ENCODE measurements around the gene INTS11. TPM values are rescaled to one million over a fixed set of nuclear protein-coding genes. Genes with fewer than 3 reads are reported as not detected.

Gene INTS11
- total RNA-seq, 1 experiment from 2014 or later, result 161 TPM

- peak overlapping the region; percentile 76 for H3K9ac ChIP-seq (ENCODE audit: low read length)
- CTCF ChIA-PET, result interaction anchor here (1.3 kb wide), 1 partner anchor 30 kb away, joined by 3 read pairs; the partner anchor contains the start of gene AURKAIP1
Observed at GRCh38 chr1:1345384-1345783, 20.9 kb upstream of the INTS11 start.

More at GRCh38 chr1:1345384-1345783, 20.9 kb upstream of the INTS11 start:
- H2AFZ ChIP-seq (ENCODE audit: low read depth, low read length, poor library complexity, severe bottlenecking), result no peak overlapping the region
- peaks cover 41 to 56% of the 10 kb centered on the region in 2 experiments for H3K4me1 ChIP-seq (ENCODE audit: control insufficient read depth in 1 of 2, insufficient read depth in 2 of 2, low read length in 2 of 2)
- H3K79me2 ChIP-seq (ENCODE audit: insufficient read depth, low read length), result peaks cover 82% of the 10 kb centered on the region
- peak overlapping the region; percentile 96 for H3K4me2 ChIP-seq (ENCODE audit: low read length)
- no peaks in the 10 kb centered on the region for H3K9me2 ChIP-seq (ENCODE audit: insufficient read depth)
- BruUV-seq (replicated peaks), result no TSS peak
- H4K20me1 ChIP-seq (ENCODE audit: insufficient read depth), result no peaks in the 10 kb centered on the region
- DNase-seq (ENCODE audit: low read depth, low spot score) (no peak), ATAC-seq (peak; percentile 8)
- peak overlapping the region; percentile 100 for H3K27ac ChIP-seq (ENCODE audit: low read depth, low read length)
- peaks cover 2 to 17% of the 10 kb centered on the region in 2 experiments; a peak in 3 of 4 replicates for H3K36me3 ChIP-seq (ENCODE audit: control insufficient read depth in 1 of 2, insufficient read depth in 2 of 2, low read length in 2 of 2)
- TF ChIP-seq CBX3 (IDR thresholded peaks at IDR 0.05; ENCODE audit: low read depth) (no peak), CTCF (IDR thresholded peaks at IDR 0.05 in 2 of 3, conservative IDR thresholded peaks at IDR 0.05 in 1 of 3; ENCODE audit: borderline replicate concordance in 1 of 3, insufficient read depth in 1 of 3, low read depth in 2 of 3, low read length in 2 of 3) (0 out of 6 replicates have a peak, but pooled peaks of 1 of the 3 experiments have one; percentile 6)
- ChIA-PET POLR2A (no interaction called here), RAD21 (ENCODE audit: low non-redundant PET in 1 of 2, low total read pairs in 2 of 2, uncharacterized antibody in 2 of 2, unreplicated experiment in 2 of 2) (no interaction called here)
- H3K27me3 ChIP-seq (ENCODE audit: insufficient read depth, low read length), result no peaks in the 10 kb centered on the region
- intact Hi-C loops (cut with micrococcal nuclease), result loop anchor here (2.0 to 10.0 kb wide), 4 partner anchors 29 to 273 kb away; partner anchors contain the start of genes ACAP3, AURKAIP1, MIB2 and PUSL1
- H3K9me3 ChIP-seq (ENCODE audit: control insufficient read depth in 1 of 2, insufficient read depth in 1 of 2, low read depth in 1 of 2, low read length in 2 of 2), result no peaks in the 10 kb centered on the region
- H3K4me3 ChIP-seq (replicated peaks in 1 of 2; ENCODE audit: low read depth in 1 of 2, low read length in 2 of 2), result peak overlapping the region; percentile 45 to 55

Data from HCT116 (cell line).